ENCODE measurements around the gene PDZRN3. TPM values are rescaled to one million over a fixed set of nuclear protein-coding genes. Genes with fewer than 3 reads are reported as not detected.
A peak's percentile ranks its signal among the peaks of the same experiment; 100 is the strongest.

PDZRN3 gene
- polyA plus RNA-seq, 10 donors = 59.5 to 116 (median 77.0) TPM

DNA sequence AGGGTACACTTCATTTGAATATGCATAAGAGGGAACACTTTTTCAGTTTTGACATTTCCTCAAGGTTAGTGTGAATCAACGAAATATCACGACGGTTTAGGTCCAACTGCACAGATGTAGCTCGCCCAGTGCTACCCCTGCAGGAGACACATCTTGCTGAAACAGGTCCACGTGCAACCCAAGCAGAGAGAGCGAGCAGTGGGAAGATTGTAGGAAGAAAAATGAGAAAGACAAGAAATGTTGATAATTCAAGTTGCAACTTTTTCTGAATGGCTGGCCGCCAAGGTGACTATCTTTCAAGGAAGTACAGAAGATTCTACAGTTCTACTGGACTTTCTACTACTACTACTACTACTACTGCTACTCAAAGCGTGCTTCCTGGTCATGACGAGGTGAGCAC is 231.7 kb downstream of the PDZRN3 start:
- no peak for DNase-seq

DNA sequence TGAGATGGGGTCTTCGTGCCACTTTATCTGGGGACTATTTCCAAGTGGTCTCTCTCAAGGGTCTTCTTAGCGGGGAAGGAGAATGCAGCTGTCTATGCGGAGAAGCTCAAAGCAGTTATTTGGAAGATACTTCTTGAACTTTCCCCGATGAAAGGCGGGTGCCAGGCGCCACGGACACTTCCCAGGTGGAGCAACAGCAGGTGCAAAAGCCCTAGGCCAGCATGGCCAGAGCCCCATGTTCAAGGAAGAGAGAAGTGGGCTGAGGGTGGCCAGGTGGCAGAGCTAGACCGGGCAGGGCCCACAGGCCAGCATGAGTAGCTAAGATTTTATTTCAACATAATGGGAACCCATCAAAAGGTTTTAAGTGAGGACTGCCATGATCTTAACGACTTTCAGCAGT is 232.8 kb downstream of the PDZRN3 start:
- no peak for DNase-seq

DNA sequence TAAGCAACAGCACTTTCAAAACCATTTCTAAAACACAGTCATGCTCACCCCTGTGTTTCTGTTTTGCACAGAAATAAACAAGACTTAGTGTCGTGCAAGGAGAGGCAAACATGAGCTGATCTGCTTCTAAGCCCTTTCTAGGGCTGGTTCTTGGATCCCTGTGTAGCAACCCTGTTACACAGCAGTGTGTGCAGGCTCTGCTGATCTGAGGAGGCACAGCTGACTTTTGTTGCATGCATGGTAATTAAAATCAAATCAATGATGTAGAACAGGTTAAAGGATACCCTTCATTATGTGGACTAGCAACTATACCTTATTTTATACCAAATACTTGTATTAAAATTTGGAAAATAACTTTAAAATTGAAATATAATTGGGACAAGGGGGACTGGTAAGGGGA is 234.8 kb downstream of the PDZRN3 start:
- DNase-seq = no peak

DNA sequence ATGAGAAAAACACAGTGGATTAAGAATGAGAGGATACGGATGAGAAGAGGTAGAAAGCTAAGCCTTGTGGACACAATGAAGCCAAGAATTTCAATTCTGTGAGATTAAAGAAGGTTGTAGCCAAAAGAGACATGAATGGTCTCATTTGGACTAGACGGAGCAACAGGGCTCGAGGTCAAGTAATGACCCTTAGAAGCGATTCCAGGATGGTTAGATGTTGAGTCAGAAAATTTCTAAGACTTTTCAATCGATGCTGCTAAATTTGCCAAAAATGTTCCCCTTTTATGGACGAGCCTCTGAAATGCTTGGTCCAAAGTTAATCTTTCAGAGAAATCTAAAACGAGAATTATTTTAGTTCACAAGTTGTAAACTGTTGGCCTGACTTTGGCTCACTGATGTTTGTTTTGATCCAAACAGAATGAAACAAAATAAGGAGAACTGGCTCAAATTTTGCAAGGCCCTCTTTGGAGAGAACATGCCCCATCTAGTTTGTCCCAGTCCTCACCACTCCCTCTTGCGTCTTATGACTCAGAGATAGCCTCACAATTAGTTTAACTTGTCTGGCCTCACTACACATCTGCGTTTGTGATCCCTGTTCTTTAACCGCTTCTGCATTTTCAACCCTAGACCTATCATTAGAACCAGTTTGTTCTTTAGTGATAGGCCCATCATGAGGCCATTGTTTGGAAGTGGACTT is 235.5 kb downstream of the PDZRN3 start:
- no peak for DNase-seq

DNA sequence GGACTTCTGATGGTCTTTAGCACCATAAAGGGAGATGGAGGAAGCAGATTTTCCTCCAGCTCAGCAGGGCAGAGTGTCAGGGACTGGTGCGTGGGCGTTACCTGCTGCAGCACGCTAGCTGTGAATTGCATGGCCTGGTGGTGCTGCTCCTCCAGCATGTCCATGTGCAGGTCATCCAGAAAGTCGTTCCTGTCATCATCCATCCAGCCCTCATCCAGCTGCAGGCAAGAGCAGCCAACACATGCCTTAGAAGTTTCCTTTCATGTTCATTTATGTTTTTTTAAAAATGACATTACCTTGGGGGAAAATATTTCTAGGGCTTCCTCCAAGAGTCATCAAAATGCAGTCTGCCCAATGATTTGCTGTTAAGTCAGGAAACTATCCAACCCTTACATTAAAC is 239.2 kb downstream of the PDZRN3 start:
- peak in 2 of 3 donors; percentile 55 to 73 for DNase-seq

DNA sequence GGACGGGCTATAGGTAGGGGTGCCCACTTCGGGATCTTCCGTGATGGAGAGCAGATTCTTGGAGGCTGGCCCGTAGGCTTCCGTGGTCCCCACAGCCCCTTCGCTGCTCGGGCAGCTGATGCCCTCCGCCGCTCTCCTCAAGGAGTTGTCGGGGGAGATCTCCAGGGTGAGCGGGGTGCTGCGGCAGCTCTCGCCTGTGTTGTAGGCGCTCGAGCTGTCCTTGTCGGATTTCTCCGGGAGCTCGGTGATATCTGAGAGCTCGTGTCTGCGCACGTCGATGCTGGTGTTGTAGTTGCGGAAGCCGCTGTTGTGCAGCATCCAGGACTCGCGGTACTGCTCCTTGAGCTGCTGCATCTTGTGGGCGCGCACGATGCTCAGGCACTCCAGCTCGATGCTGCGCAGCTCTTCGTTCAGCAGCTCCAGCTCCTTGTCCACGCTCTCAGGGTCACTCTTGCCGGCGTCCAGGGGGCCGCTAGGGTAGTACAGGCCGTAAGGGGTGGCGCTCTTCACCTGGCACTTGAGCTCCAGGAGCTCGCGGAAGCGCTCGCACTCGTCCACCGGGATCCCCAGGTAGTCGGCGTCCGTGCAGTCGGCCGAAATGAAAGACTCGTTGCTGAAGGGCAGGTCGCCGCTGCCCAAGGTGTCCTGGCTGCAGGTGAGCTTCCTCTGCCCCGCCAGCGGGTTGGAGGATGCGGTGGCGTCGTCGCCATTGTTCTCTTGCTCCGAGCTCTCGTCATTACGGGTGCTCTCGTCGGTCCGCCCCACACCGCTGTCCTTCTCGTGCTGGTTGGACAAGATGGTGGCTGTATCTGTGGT is 240.4 kb downstream of the PDZRN3 start:
- no peak for DNase-seq

DNA sequence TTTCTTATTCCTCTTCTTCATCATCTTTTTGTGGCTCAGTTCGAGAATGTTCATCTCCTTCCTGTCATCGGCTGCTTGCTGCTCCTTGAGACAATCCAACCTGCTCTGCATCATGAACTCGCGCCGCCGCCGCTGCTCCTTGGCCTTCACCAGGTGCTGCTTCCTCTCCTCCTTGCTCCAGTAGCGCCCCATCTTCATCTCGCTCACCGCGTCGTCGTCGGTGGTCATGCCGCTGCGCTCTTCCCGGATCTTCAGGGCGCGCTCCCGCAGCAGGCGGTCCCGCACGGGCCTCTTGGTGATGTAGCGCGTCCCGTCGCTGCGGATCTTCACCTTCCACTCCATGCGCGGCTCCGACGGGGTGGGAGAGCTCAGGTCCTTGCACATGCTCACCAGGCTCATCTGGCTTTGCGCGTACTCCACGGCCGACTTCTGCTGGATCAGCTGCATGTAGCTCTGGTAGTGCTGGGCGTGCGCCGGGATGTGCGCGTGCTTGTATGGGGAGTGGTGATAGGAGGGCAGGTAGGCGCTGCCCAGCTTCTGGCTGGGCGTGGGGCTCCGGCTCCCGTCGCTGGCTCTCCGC is 241.2 kb downstream of the PDZRN3 start:
- DNase-seq = no peak

DNA sequence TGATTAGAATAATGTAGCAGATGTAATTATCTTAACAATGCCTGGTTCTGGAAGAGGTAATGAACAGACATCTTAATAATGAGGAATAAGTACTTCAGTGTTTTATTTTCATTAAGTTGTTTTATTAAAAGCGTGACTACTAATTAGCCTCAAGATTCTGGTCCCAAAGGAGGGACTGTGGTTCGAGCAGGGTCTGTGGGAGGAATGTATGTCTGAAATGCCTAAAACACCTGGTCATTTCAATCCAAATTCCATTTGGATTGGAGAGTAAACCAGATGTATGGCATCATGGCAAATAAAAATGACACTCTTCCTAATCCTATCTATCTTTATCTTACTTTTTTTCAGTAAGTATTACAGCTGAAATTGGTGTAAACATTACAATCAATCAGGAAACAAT is 243.2 kb downstream of the PDZRN3 start:
- DNase-seq = no peak

DNA sequence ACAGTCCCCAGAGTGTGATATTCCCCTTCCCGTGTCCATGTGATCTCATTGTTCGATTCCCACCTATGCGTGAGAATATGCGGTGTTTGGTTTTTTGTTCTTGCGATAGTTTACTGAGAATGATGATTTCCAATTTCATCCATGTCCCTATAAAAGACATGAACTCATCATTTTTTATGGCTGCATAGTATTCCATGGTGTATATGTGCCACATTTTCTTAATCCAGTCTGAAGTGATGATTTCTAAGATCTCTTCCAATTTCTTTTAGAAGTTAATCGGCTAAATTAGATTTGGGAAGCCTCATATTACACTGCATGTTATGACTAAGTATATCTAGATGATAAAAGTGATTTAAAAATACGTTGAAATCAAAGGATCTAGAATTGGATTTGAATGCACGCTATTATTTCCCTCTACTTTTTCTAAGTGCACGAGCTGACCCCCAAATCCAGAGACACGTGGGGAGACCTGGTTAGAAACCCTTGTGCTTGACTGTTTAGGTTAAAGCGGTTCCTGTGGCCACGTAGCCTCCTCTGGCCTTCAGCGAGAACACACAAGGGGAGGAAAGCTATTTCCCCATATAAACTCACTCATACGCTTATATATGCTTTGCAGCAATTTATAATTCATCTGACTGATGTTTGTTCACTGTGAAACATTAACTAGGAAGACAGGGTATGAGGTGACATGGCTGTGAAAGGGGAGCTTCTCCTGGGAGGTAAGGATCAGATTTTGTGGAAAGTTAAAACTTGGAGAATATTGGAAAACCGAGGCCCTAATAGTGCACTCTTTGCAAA is 243.8 kb downstream of the PDZRN3 start:
- DNase-seq = no peak

DNA sequence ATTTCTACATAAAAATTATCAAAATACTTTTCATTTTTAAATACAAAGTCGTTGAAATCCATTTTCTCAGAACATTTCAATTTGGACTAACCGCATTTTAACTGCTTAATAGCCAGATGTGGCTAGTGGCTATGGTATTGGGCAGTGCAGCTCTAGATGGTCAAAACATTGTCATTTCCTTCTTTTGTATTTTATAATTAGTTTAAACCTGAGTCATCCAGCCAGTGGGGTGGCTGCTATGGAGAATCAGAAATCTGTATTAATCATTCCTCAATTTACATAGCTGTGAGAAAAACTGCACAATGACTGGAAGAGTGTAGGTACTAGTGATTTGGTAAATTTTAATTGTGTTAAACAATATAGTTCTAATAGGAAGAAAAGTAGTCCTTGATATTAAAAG is 245.3 kb downstream of the PDZRN3 start:
- no peak for DNase-seq

DNA sequence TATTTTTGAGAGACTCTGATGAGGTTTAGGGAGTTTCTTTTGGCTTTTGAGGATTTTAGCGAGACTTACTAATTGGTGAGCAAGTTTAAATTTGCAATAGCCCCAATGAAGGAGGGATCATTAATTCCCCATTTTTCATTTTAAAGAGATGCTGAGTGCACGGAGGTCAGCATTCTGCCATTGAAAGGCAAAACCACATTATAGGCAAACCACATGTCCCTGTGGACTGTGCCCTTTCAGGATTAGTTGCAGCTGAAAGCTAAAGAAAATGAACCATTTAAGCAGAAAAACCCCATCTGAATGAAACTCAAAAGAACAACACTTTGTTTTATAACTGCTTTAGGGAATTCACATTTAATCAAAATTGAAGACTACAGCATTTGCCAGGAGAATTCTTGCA is 246.5 kb downstream of the PDZRN3 start:
- DNase-seq = no peak

DNA sequence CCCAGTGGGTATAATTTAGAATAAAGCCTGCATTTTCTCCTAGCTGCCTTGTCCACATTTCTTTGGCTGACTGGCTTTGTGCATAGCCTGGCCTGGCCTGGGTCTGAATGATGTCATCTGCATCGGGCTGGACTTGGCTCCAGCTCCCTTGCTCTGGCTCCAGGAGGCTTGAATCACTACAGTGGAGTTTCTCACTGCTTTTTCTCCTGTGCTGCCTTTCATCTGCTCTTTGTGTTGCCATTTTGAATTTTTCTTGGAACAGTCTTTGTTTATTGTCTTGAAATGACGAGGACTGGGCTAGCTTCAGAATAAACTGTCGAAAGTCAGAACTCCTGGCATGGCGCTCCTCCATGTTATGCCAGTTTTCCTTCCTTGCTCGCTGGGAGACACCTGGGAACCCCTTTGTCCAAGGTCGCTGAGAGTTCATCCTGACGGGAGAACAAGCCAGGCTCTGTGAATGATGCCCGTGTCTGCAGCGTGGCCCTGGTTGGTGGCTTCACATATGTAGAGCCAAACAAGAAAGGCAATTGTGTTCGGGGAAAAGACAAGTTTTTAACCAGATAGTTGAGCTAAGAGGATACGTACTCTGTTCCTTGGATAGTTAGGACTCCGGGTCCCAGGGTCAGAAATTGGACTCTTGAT is 258.9 kb downstream of the PDZRN3 start:
- DNase-seq = peak; percentile 61 to 94 (median 91)

DNA sequence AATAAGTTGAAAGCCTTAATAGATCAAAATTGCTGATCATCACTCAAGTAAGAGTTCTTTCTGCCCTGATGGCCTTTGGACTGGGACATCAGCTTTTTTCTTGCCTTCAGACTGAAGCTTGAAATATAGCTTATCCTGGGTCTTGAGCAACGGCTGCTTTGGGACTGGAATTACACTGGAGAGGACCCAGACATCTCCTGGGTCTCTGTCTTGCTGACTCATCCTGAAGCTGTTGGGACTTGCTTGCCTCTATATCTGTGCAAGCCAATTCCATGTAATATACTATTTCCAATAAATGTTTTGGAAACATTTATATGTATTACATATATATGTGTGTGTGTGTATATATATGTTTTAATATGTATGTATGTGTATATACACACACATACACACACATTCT is 260.2 kb downstream of the PDZRN3 start:
- no peak for DNase-seq

DNA sequence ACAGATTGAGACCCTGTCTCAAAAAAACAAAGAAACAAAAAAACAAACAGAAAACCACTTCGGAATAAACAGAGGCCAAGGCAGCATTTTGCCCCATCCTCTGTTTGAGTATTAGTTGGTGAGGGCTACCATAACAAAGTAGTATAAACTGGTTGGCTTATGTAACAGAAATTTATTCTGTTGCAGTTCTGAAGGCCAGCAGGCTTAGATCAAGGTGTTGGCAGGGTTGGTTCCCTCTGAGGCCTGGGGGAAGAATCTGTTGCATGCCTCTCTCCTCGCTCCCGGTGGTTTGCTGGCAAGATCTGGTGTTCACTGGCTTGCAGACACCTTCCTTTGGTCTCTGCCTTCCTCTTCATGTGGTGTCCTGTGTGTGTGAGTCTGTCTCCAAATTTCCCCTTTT is 261.6 kb downstream of the PDZRN3 start:
- DNase-seq = no peak

DNA sequence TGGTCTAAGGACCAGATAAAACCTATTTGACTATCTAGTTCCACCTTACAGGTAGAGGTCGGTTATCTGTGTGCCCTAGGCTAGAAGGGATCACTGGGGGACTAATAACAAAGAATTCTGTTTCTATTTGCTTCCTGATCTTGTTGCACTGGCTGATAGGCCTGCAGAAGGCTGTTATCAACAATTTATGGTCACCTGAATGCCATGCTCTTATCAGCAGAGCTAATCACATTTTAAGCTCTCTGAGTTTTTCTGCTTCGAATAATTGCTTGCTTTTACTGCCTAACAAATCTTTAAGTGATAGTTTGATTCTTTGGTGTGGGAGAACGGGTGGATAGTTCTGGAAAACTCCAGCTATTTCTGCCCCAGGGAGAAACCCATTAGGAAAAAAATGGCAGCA is 263.1 kb downstream of the PDZRN3 start:
- no peak for DNase-seq

DNA sequence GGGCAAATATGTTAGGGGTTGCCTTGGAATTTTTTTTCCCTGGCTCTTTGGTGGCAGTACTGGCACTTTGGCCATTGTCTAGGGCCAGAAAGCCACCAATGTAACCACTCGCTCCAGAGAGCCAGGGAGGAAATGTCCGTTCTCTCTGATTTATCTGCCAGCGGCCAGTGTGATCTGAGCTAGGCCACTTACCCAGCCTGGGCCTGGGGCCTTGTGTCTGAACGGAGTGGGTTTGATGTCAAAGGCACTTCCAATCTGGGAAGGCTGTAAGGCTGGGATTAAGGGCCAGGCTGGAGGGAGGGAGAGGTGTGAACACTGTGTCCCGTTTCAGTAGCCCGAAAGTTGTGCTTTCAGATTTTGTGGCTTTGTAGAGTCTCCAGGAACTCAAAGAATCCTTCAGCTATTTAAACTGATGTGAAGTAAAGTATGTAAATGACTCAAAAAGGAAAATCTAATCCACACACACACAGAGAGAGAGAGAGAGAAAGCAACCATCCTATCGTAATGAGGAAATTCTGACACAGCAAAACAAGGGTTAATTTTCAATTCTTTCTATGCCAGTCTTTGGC is 271.0 kb downstream of the PDZRN3 start:
- DNase-seq = no peak

DNA sequence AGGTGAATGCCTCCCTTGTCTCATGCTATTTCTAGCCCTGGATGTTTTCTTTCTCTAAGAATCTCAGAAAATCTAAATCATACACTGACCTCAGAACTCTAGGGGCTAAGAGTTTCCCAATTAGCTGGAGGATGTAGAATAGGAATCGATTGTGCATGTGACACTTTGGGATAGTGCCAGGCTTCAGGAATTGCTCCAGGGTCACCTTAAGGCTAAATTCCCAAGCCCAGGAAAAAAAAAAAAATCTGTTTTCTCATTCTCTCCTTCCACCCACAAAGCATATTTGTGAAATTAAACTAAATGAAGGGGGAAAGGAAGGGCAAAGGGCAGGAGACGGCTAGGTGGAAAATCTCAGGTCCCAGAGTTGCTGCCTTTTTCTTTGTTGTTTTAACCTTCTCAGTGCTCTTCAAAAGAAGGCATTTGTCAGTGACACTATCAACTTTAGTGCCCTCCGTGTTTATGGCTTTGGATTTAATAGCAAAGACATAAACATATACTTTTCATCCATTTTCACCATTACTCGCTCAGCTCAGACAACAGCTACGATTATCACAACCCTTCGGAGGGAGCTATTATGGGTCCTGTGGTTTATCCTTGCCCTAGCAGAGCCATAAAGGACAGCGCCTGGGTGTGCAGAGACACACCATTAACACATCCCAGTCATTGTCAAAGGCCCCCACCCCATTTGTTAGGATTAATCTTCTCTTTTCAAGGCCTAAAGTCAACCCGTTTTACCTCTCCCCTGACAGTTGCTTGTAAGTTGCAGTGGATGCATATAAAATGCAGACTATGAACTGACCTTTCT is 271.7 kb downstream of the PDZRN3 start:
- no peak for DNase-seq

DNA sequence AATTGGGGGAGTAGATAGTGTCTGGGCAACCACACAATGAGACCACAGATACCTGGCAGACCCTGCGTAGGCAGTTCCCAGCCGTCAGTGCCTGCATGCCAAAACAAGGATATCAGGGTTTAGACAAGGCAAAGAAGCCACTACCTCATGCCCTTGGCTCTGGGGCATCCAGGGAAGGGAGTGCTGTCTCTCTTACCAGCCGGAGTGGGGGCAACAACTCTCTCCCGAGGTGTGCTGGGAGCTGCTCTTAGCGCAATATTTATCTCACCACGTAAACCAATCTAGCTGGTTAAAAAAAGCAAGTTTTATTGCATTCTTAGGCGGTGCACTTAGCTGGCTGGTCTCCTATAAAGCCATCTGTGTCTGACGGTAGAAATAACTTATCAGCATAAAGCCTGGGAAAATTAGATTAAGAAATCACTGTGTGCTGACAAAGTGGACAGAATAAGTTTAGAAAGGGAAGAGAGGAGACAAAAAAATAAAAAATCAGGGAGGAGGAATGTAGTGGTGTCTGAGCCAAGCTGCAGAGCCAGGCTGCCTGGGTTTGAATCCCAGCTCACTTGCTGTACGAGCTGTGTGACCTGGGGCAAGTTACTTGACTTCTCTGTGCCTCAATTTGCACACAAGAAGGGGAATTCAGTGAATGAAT is 273.2 kb downstream of the PDZRN3 start:
- DNase-seq = no peak

DNA sequence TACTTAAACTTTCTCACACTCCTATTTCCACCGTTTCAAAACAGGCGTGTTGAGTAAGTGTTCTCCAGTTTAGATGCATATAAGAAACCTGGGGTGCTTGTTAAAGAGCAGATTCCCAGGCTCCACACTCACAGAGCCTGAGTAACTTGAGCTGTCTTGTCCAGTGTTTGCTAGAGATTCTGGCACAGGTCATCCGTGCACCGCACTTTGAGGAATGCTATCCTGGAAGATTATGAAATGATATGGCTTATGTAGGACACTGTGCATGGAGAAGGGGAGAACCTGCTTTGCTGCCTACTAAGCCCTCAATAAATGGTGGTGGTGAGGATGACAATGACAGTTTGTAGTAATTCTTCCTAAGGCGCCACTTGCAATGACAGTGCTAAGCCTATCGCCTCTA is 273.7 kb downstream of the PDZRN3 start:
- DNase-seq = no peak

DNA sequence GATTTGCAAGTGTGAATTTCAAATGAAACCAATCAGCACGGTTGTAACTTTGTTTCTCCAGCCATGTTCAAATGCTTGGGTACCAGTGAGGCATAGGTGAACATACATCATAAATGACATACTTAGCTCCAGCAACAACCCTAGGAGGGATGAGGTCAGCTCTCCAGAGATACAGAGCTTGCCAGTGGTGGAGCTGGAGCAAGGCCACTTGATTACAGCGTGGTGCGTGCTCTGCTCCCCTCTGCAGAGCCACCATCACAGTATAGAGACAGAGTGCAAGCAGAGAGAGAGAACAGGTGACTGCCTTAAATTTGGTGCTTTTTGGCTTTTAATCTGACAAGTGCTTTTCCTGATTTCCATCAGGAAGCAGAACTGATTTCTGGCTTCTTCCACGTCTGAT is 275.1 kb downstream of the PDZRN3 start:
- DNase-seq = no peak
